Panc1 (cell line): ENCODE data around the gene SMAD9.

Experiments
- CTCF ChIP-seq: fragments of 450-650 bp; IDR thresholded peaks from 2 replicates; pipeline ENCODE4 v1.5.1; 2017; ENCODE audit warnings: mild to moderate bottlenecking
- POLR2AphosphoS5 ChIP-seq: IDR thresholded peaks from 2 replicates; pipeline ENCODE4 v1.6.1; 2012; ENCODE audit warnings: mild to moderate bottlenecking, low read depth, low read length, moderate library complexity
- REST ChIP-seq, 2 experiments: IDR thresholded peaks; 2 replicates each; pipeline ENCODE4 v1.6.1; 2011 to 2012; ENCODE audit warnings: low read depth in 2 of 2, control low read depth in 1 of 2, low read length in 1 of 2, mild to moderate bottlenecking in 1 of 2, moderate library complexity in 1 of 2; ENCODE audit not compliant: insufficient read depth in 1 of 2
- SIN3A ChIP-seq: IDR thresholded peaks from 2 replicates; pipeline ENCODE4 v1.6.1; 2012; ENCODE audit warnings: low read depth, mild to moderate bottlenecking, low read length, moderate library complexity, borderline replicate concordance; ENCODE audit not compliant: insufficient read depth

GRCh38 chr13:36801035-36801434 lies 119.0 kb downstream of the SMAD9 start:
- TF ChIP-seq CTCF = no peak
- no peak for TF ChIP-seq POLR2AphosphoS5
- no peak for TF ChIP-seq REST (IDR thresholded peaks at IDR 0.05; ENCODE audit: insufficient read depth in 1 of 2, low read depth in 2 of 2, low read length in 1 of 2)
- TF ChIP-seq SIN3A = no peak
